GM12873 (cell line): Measurements from ENCODE around the gene VPS13D.

ENCODE experiments used
- TF ChIP-seq, protein P1 (sequence below): IDR thresholded peaks from 2 replicates; pipeline ENCODE4 v1.5.1; 2012; ENCODE audit warnings: low read depth, mild to moderate bottlenecking, moderate library complexity, low read length, control low read depth; ENCODE audit not compliant: insufficient read depth; ENCODE audit errors: missing control alignments

Gene VPS13D

DNA sequence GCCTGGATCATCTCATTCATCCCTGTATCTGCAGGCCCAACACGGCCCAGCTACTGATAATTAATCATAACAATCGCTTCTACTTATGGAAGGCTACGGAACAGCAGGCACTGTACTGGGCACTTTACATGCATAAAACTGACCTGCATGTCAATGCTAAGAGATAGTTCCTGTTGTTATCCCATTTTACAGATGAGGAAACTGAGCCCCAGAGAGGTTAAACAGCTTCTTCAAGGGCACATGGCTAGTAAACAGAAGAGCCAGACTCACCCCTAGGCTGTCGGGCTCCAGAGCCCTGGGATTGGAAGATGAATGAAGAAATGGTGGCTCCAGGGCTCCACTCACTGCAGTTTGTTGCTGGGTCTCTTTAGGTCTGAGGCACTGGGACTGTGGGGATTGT lies 27.3 kb upstream of the VPS13D start:
- TF ChIP-seq, protein P1, sequence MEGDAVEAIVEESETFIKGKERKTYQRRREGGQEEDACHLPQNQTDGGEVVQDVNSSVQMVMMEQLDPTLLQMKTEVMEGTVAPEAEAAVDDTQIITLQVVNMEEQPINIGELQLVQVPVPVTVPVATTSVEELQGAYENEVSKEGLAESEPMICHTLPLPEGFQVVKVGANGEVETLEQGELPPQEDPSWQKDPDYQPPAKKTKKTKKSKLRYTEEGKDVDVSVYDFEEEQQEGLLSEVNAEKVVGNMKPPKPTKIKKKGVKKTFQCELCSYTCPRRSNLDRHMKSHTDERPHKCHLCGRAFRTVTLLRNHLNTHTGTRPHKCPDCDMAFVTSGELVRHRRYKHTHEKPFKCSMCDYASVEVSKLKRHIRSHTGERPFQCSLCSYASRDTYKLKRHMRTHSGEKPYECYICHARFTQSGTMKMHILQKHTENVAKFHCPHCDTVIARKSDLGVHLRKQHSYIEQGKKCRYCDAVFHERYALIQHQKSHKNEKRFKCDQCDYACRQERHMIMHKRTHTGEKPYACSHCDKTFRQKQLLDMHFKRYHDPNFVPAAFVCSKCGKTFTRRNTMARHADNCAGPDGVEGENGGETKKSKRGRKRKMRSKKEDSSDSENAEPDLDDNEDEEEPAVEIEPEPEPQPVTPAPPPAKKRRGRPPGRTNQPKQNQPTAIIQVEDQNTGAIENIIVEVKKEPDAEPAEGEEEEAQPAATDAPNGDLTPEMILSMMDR: no peak

DNA sequence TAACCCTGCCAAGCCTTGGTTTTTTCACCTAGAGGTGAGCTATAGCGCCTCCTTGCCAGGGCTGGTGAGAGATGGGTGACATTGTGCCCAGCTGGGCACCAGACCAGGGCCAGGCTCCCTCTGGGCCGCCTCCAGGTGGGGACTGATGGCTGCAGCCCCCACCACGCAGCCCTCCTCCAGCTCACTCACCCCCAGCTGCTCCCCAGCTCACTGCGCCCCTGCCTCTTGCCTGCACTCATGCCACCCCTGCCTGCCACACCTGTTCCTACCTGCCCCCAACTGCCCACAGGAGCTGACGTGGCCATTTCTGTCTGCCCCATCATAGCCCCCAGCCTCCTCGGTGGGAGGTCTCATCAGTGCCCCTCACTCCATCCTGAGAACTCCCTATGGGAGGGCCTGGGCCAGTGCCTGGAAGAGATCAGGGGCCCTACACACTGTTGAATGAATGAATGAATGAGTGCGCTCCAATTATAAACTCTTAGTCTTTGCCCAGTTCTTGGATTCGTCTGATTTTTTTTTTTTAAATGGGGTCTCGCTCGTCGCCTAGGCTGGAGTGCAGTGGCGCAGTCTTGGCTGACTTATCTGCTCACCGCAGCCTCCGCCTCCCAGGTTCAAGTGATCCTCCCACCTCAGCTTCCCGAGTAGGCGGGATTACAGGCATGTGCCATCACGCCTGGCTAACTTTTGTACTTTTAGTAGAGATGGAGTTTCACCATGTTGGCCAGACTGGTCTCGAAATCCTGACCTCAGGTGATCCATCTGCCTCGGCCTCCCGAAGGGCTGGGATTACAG lies 26.4 kb upstream of the VPS13D start:
- TF ChIP-seq, protein P1: no peak

DNA sequence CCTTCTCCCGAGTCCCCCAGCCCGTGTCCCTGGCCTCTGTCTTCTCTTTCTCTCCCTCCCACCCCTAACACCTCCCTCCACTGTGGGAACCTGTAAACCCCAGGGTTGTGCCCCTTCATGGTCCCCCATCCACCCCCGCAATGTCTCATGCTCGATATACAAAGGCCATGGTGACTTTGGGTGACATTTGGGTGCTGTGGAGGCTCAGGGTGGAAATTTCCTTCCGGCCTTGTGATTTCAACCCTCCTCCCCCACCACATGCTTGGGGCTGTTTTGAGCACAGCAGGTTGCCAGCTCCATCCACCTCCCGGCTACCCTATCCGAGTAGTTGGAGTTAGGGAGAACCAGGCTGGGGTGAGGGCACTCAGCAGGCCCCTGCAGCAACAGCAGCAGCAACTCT lies 25.7 kb upstream of the VPS13D start:
- TF ChIP-seq, protein P1: no peak

DNA sequence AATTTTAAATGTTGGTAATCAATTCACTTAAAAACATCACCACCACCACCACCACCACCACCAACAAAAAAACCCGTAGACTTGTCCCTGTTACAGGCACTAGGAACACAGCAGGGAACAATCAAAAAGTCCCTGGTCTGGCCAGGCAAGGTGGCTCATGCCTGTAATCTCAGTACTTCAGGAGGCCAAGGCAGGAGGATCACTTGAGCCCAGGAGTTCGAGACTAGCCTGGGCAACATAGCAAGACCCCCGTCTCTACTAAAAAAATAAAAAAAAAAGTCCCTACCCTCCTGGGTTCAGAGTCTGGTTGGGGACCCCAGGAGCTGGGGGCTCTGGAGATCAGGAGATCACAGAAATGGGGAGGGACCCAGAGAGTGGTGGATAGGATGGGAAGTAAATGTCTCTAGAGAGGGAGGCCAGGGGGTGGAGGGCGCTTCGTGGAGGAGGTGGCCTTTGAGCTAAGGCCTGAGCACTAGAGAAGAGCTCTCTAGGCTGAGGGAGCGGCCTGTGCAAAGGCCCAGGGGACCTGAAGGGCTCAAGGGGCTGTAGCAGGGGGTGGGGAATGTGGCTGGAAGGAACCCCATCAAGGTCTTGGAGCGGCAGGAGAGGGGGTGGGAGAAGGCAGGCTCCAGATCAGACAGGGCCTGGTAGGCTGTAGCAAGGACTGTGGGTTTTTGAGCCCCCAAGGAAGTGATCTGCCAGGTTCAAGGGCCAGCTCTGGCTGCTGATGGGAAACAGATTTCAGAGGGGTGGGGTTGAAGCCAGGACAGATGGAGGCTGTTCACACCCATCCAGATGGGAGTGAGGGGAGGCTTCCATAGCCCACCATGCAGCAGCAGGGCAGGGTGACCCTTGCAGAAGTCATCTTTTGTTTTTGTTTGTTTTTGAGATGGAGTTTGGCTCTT lies 24.8 kb upstream of the VPS13D start:
- TF ChIP-seq, protein P1: no peak

DNA sequence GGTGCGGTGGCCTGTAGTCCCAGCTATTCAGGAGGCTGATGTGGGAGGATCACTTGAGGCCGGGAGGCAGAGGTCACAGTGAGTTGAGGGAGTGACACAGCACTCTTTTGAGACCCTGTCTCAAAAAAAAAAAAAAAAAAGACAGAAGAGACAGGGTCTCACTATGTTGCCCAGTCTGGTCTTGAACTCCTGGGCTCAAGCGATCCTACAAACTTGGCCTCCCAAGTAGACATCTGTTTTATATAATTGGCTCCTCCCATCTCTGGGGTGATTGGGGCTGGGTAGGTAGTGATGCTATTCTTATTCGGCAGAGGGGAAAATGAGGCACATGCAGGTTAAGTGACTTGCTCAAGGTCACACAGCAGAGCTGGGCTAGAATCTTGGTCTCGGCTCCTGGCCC lies 23.6 kb upstream of the VPS13D start:
- TF ChIP-seq, protein P1: no peak

DNA sequence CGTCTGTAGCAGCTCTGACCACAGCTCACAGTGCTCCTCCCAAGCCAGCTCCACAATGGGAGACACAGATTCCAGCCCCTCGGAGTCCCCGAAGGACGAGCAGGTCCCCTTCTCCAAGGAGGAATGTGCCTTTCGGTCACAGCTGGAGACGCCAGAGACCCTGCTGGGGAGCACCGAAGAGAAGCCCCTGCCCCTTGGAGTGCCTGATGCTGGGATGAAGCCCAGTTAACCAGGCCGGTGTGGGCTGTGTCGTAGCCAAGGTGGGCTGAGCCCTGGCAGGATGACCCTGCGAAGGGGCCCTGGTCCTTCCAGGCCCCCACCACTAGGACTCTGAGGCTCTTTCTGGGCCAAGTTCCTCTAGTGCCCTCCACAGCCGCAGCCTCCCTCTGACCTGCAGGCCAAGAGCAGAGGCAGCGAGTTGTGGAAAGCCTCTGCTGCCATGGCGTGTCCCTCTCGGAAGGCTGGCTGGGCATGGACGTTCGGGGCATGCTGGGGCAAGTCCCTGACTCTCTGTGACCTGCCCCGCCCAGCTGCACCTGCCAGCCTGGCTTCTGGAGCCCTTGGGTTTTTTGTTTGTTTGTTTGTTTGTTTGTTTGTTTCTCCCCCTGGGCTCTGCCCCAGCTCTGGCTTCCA lies 22.9 kb upstream of the VPS13D start:
- TF ChIP-seq, protein P1: no peak

DNA sequence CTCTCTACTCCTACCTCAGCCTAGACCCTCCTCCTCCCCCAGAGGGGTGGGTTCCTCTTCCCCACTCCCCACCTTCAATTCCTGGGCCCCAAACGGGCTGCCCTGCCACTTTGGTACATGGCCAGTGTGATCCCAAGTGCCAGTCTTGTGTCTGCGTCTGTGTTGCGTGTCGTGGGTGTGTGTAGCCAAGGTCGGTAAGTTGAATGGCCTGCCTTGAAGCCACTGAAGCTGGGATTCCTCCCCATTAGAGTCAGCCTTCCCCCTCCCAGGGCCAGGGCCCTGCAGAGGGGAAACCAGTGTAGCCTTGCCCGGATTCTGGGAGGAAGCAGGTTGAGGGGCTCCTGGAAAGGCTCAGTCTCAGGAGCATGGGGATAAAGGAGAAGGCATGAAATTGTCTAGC lies 21.6 kb upstream of the VPS13D start:
- TF ChIP-seq, protein P1: no peak
